ENCODE data around the gene STARD10.

- no peak for TF ChIP-seq REST (IDR thresholded peaks at IDR 0.05)
- TF ChIP-seq, protein P1, sequence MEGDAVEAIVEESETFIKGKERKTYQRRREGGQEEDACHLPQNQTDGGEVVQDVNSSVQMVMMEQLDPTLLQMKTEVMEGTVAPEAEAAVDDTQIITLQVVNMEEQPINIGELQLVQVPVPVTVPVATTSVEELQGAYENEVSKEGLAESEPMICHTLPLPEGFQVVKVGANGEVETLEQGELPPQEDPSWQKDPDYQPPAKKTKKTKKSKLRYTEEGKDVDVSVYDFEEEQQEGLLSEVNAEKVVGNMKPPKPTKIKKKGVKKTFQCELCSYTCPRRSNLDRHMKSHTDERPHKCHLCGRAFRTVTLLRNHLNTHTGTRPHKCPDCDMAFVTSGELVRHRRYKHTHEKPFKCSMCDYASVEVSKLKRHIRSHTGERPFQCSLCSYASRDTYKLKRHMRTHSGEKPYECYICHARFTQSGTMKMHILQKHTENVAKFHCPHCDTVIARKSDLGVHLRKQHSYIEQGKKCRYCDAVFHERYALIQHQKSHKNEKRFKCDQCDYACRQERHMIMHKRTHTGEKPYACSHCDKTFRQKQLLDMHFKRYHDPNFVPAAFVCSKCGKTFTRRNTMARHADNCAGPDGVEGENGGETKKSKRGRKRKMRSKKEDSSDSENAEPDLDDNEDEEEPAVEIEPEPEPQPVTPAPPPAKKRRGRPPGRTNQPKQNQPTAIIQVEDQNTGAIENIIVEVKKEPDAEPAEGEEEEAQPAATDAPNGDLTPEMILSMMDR (IDR thresholded peaks at IDR 0.05; ENCODE audit: low read depth, low read length, missing input control) = no peak
- TF ChIP-seq HNF4A (conservative IDR thresholded peaks at IDR 0.05) = no peak
- TF ChIP-seq JUND (IDR thresholded peaks at IDR 0.05) = no peak
- TF ChIP-seq, protein P2, sequence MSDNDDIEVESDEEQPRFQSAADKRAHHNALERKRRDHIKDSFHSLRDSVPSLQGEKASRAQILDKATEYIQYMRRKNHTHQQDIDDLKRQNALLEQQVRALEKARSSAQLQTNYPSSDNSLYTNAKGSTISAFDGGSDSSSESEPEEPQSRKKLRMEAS (IDR thresholded peaks at IDR 0.05) = no peak
- TF ChIP-seq ATF3 (IDR thresholded peaks at IDR 0.05) = no peak
- TF ChIP-seq NR2F2 (IDR thresholded peaks at IDR 0.05) = no peak
- TF ChIP-seq SP1 (IDR thresholded peaks at IDR 0.05) = no peak
- no peak for TF ChIP-seq RAD21 (IDR thresholded peaks at IDR 0.05)
- no peak for TF ChIP-seq TAF1 (conservative IDR thresholded peaks at IDR 0.05)
- no peak for TF ChIP-seq GABPA (IDR thresholded peaks at IDR 0.05 in 1 of 2, conservative IDR thresholded peaks at IDR 0.05 in 1 of 2)
- TF ChIP-seq YY1 (IDR thresholded peaks at IDR 0.05) = no peak
- TF ChIP-seq, protein P3, sequence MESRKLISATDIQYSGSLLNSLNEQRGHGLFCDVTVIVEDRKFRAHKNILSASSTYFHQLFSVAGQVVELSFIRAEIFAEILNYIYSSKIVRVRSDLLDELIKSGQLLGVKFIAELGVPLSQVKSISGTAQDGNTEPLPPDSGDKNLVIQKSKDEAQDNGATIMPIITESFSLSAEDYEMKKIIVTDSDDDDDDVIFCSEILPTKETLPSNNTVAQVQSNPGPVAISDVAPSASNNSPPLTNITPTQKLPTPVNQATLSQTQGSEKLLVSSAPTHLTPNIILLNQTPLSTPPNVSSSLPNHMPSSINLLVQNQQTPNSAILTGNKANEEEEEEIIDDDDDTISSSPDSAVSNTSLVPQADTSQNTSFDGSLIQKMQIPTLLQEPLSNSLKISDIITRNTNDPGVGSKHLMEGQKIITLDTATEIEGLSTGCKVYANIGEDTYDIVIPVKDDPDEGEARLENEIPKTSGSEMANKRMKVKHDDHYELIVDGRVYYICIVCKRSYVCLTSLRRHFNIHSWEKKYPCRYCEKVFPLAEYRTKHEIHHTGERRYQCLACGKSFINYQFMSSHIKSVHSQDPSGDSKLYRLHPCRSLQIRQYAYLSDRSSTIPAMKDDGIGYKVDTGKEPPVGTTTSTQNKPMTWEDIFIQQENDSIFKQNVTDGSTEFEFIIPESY (IDR thresholded peaks at IDR 0.05) = no peak
Observed at GRCh38 chr11:72841397-72841796, 47.5 kb upstream of the STARD10 start.
